ENCODE data around the gene MYOM1. TPM values are rescaled to one million over a fixed set of nuclear protein-coding genes. Genes with fewer than 3 reads are reported as not detected.

The MYOM1 gene
- polyA plus RNA-seq, 1 donor from 2014 or later: 2.4 TPM

DNA sequence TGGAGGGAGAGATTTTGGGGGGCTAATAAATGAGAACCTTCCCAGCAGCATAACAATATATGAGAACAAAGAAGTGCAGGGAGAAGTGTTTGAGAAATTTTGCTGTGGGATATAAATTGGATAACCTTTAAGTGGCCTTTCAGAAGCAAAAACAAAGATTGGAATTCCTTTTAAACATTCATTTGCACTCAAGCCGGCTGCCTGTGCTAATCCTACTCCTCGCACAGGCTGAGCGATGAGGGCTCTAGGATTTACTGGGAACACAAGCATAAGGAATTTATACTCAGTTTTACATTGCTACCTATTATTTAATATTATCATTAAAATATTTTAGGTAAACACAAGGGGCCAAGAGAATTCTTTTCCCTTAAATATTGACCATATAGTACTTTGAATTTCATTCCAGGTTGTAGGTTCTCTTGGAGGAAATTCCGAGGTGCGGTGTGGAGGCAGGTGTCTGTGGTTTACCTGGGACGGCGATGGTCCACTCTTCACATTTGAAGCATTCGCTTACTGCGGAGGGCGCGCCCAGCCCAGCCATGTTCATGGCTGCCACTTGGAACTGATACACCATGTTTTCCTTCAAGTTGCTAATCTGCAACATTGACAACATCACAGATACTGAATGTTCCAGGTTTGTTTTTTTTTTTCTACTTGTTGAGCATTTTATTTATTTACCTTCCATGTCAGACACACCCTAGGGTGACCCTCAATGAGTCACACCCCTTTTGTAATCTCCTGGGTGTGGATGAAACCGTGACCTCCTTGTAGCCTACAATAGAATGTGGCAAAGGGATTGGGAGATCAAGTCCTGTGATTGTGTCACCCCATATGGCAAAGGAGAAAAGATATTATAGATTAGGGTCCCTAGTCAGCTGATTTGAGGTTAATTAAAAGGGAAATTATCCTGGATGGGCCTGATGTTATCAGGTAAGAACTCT lies 100.1 kb downstream of the MYOM1 start:
- H3K9me3 Mint-ChIP-seq: peaks cover 0 to 2% (median 0%) of the 10 kb centered on the region in 3 donors
- H3K36me3 Mint-ChIP-seq: peaks cover 10% of the 10 kb centered on the region
- no peak overlapping the region for H3K4me3 Mint-ChIP-seq
- peaks cover 1% of the 10 kb centered on the region for H3K27me3 Mint-ChIP-seq
- H3K4me1 Mint-ChIP-seq: no peaks in the 10 kb centered on the region
- no peak overlapping the region for H3K27ac Mint-ChIP-seq

DNA sequence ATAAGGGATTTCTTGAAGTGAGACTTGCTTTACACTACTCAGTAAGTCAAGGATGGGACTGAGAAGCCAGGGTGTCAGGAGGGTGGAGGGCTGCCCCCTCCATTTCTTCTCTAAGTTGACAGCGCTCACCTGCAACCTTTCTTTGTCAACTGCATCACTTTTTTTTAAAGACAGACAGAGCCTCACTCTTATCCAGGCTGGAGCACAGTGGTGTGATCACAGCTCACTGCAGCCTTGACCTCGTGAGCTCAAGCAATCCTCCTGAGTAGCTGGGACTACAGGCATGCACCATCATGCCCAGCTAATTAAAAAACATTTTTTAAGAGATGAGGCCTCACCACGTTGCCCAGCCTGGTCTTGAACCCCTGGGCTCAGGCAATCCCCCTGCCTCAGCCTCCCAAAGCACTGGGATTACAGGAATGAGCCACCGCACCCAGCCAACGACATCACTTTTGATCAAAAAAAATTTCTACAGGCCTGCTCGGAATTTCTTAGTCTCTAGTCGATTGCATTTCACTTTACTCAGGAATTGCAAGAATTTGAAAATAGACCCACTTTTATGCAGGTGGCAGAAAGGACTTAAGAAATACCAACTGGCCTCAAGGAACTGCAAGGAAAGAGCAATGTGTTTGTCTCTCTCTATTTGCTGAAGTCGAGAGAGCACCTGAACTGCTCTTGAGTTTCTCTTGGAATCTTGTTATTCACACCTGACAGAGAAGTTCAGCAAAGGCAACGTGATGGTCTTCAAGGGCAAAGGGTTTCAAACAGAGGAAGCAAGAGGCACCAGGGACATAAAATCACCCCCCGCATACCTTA lies 101.4 kb downstream of the MYOM1 start:
- no peaks in the 10 kb centered on the region for H3K4me1 Mint-ChIP-seq
- H3K27me3 Mint-ChIP-seq: peaks cover 1% of the 10 kb centered on the region
- H3K36me3 Mint-ChIP-seq: peaks cover 10% of the 10 kb centered on the region
- H3K4me3 Mint-ChIP-seq: no peak overlapping the region
- H3K27ac Mint-ChIP-seq: no peak overlapping the region
- H3K9me3 Mint-ChIP-seq: no peaks in the 10 kb centered on the region

DNA sequence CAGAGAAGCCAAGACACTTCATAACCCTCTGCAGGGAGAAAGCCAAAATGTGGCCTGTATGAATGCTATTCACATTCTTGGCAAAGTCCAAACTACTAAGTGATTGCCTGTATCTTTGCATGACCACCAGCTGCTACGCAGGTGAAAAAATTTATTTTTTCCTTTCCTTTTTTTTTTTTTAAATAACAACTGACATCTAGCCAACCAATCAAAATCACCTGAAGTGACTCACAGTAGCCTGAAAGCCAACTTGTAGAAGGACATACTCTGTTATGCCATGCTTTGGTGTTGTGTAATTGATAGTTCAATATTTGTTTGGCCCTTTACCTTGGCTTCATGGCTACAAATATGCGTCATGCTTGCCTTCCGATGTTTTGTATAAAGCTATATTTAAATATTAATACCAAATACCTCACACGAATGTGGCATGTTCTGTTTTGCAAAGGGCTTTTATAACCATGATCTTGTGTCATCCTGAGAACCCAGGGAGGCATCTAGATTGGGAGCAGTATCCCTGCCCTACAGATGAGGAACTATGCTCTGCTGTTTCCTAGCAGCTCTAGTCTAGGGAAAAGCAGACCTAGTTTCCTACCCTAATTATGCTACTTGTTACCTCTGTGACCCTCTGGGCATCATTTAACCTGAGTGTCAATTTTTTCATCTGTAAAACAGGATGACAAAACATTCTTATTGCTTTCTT lies 102.1 kb downstream of the MYOM1 start:
- Mint-ChIP-seq H3K4me1 (no peaks in the 10 kb centered on the region), H3K27ac (no peak overlapping the region), H3K4me3 (no peak overlapping the region), H3K36me3 (peaks cover 10% of the 10 kb centered on the region), H3K27me3 (peaks cover 1% of the 10 kb centered on the region), H3K9me3 (no peaks in the 10 kb centered on the region)

DNA sequence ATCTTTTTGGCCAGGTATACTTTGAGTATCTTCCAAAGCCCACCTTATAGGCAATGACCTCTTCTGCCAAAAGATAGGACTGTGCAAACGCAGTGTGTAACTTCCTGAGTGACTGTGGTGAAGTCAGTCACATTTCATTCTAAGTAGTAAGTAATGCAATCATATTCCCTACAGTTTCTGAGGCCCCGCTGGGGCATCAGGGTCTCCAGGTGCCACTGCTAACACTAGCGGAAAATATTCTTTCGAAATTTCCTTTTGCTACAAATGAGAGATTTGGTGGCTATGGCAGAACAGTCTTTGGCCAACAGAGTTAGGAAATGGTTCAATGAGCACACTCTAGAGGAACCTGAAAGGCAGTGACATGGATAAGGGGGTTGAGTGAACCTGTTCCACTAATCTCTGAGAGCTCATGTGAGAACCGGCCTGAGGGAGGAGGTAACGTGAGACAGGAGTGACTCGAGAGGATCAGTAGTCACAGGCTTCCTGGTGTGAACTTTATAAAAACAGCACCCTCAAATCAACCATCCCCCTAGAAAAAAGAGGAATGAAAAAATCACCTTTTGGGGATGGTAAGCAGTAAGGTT lies 104.2 kb downstream of the MYOM1 start:
- H3K27ac Mint-ChIP-seq: no peak overlapping the region
- H3K4me1 Mint-ChIP-seq: no peaks in the 10 kb centered on the region
- H3K9me3 Mint-ChIP-seq: no peaks in the 10 kb centered on the region
- no peak overlapping the region for H3K4me3 Mint-ChIP-seq
- H3K36me3 Mint-ChIP-seq: peaks cover 10% of the 10 kb centered on the region
- no peaks in the 10 kb centered on the region for H3K27me3 Mint-ChIP-seq

DNA sequence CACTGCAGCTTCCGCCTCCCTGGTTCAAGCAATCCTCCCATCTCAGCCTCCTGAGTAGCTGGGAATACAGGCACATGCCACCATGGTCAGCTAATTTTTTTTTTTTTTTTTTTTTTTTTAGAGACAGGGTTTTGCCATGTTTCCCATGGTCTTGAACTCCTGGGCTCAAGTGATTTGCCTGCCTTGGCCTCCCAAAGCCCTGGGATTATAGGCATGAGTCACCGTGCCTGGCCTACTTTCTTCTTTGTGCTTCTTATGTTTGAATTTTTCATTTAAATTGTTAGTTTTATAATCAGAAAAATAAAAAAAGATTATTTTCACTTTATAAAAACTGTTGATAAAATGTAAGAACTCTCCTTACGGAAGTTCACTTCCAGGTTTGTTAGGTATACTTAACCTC lies 105.3 kb downstream of the MYOM1 start:
- Mint-ChIP-seq H3K27me3 (no peaks in the 10 kb centered on the region), H3K36me3 (peaks cover 13% of the 10 kb centered on the region), H3K4me1 (no peaks in the 10 kb centered on the region), H3K27ac (no peak overlapping the region), H3K4me3 (no peak overlapping the region), H3K9me3 (no peaks in the 10 kb centered on the region)

DNA sequence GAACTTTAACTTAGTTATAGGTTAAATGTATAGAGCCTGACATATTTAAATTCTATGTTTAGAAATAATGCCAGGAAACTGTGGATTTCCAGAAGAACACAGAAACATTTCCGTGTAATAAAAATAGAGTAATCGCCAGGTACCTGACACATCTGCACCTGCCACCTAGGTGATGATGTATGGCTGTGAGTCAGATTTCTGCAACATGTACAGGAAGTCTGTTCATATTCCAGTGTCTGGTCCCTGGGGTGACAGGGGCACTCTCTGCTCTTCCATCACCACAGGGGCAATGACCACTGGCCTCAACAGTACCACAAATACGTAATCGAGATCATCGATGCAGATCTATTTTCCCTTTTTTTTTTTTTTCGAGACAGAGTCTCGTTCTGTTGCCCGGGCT lies 105.7 kb downstream of the MYOM1 start:
- Mint-ChIP-seq H3K27ac (no peak overlapping the region), H3K4me3 (no peak overlapping the region), H3K9me3 (no peaks in the 10 kb centered on the region), H3K4me1 (no peaks in the 10 kb centered on the region), H3K27me3 (no peaks in the 10 kb centered on the region), H3K36me3 (peaks cover 9% of the 10 kb centered on the region)

DNA sequence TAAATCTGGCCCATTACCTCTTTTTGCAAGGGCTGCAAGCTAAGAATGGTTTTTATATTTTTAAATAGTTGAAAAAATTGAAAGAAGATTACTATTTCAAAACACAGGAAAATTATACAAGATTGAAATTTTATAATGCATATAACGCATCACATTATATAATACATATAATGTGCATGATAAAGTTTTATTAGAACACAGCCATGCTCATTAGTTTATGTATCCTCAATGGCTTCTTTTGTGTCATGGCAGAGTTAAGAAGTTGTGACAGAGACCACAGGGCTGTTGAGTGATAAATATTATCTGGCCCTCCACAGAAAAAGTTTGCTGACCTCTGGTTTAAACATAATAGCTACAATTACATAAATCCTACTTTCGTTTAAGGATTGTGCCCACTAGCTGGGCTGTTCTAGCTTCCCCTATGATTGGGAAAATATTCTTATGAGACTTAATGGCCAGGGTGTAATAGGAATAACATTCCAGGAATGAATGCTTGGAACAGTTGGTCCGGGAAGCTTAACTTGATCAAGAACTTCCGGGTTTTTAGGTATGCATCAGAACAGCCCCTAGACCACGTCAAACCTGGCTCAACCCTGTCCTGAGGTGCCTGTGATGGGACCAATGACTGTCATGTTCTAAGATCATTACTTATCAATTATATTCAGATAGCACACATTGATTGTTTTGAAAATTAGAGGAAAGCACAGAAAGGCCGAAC lies 108.1 kb downstream of the MYOM1 start:
- H3K27ac Mint-ChIP-seq: no peak overlapping the region
- no peak overlapping the region for H3K4me3 Mint-ChIP-seq
- no peaks in the 10 kb centered on the region for H3K27me3 Mint-ChIP-seq
- H3K4me1 Mint-ChIP-seq: no peaks in the 10 kb centered on the region
- H3K36me3 Mint-ChIP-seq: peaks cover 8% of the 10 kb centered on the region
- H3K9me3 Mint-ChIP-seq: no peaks in the 10 kb centered on the region

DNA sequence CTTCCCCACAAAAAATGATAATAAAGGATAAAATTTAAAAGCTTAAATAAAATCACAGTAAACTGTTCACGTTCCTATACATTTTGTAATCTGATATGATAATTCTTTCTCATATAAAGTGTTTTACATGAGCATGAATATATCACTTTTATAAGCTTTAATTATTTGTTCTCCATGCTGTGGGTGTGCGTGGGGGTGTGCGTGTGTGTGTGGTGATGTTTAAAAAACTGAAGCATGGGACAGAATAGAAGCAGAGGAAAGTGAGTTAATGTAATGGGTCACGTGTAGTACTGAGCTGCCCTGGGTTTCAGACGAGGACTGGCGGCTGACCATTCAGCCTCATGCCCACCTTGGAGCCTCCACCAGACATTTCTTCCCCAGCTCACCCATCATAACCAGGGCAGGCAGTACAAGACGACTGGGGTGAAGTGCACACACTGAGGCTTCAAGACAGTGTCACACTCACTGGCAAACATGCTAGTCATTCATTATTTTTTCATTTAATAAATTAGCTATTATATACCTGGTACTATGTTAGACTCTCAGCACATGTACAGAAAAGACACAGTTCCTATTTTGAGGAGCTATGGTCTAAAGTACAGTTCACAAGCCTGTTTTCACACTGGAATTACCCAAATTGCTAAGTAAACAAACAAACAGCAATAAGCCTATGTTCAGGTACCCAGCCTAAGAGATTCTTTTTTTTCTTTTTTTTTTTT lies 109.6 kb downstream of the MYOM1 start:
- Mint-ChIP-seq H3K4me3 (no peak overlapping the region), H3K9me3 (no peaks in the 10 kb centered on the region), H3K4me1 (no peaks in the 10 kb centered on the region), H3K27me3 (no peaks in the 10 kb centered on the region), H3K36me3 (peaks cover 8% of the 10 kb centered on the region), H3K27ac (no peak overlapping the region)

DNA sequence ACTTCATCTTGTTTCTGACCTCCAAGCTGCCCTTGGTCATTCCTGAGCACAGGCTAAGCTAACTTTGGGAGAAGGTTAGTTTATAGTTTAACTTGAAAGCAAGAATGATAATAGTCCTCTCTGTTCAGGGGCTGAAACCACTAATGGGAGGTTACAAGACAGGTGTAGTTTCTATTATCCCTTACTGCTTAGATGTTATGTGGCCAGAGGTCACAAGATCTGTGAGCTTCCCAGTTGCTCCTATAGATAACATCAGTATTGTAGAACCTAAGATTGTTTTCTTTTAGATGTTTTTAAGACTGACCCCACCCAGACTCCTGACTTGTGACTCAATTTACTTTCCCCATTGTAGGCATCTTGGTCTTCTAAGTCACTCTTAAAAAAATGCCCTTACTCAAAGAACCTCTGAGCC lies 112.0 kb downstream of the MYOM1 start:
- no peaks in the 10 kb centered on the region for H3K9me3 Mint-ChIP-seq
- H3K4me1 Mint-ChIP-seq: no peaks in the 10 kb centered on the region
- no peak overlapping the region for H3K27ac Mint-ChIP-seq
- H3K4me3 Mint-ChIP-seq: no peak overlapping the region
- H3K27me3 Mint-ChIP-seq: no peaks in the 10 kb centered on the region
- peaks cover 3% of the 10 kb centered on the region for H3K36me3 Mint-ChIP-seq

DNA sequence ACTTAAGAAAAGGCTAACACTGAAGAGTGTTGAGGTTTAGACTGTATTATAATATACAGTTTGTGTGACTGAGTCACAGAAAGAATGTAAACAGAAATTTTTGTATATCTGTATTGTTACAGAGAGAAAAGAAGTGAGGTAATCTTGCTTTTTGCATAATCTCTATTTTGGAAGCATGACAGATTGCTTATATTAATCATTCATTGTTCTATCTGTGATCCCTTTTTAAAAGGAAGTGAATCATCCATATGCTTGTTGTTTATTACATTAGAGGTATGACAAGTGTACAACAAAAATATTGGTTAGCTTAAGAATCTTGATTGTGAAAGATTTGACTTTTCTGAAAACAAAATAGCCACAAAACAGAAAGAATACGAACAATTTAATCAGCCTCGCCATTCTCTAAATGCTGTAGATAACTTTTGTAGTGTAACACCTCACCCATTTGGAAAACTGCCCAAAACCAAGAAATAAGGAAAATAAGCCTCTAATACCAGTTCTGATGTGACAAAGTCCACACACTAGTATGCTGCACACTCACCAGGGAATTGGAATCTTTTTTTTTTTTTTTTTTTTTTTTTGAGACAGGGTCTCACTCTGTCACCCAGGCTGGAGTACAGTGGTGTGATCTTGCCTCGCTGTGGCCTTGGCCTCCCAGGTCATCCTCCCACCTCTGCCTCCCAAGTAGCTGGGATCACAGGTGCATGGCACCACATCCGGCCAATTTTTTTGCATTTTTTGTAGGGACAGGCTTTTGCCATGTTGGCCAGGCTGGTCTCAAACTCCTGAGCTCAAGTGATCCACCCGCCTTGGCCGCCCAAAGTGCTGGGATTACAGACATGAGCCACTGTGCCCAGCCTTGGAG lies 115.3 kb downstream of the MYOM1 start:
- no peak overlapping the region for H3K4me3 Mint-ChIP-seq
- no peaks in the 10 kb centered on the region for H3K9me3 Mint-ChIP-seq
- H3K36me3 Mint-ChIP-seq: no peaks in the 10 kb centered on the region
- no peaks in the 10 kb centered on the region for H3K27me3 Mint-ChIP-seq
- no peaks in the 10 kb centered on the region for H3K4me1 Mint-ChIP-seq
- H3K27ac Mint-ChIP-seq: no peak overlapping the region

DNA sequence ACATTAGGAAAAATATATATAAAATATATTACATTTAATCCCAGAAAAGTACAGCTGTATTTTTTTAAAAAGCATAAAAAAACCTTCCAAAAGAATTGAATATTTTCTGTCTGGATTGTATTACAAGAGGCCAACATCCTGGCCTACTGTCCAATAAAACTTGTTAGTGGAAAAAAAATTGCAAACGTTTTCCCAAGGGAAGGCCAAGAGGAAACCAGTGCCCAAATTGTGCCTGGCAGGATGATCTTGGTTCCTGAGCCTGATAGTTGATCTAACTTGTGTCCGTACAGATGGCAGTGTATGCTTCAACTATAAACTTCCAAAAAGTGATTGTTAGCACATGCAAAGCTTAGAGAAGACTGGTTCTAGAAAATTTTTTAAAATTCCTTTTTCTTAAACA lies 116.2 kb downstream of the MYOM1 start:
- H3K36me3 Mint-ChIP-seq: no peaks in the 10 kb centered on the region
- H3K4me1 Mint-ChIP-seq: no peaks in the 10 kb centered on the region
- H3K27ac Mint-ChIP-seq: no peak overlapping the region
- H3K27me3 Mint-ChIP-seq: no peaks in the 10 kb centered on the region
- H3K9me3 Mint-ChIP-seq: no peaks in the 10 kb centered on the region
- no peak overlapping the region for H3K4me3 Mint-ChIP-seq

DNA sequence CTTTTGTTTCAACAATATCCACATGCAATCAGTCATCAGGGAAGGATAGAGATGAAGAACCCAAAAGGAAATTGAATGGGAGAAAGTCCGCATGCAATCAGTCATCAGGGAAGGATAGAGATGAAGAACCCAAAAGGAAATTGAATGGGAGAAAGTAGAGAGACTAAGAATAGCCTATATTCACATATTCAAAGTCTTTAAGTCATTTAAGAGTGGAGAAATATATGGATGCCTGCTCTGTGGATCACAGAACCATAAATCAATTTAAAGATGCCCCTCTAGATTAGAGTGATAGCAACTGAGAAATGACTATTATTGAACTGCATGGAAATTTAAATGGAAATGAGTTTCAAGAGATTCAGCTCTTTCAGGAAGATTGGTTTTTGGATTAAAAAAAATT lies 116.8 kb downstream of the MYOM1 start:
- Mint-ChIP-seq H3K27me3 (no peaks in the 10 kb centered on the region), H3K4me3 (no peak overlapping the region), H3K36me3 (no peaks in the 10 kb centered on the region), H3K9me3 (no peaks in the 10 kb centered on the region), H3K4me1 (no peaks in the 10 kb centered on the region), H3K27ac (no peak overlapping the region)

DNA sequence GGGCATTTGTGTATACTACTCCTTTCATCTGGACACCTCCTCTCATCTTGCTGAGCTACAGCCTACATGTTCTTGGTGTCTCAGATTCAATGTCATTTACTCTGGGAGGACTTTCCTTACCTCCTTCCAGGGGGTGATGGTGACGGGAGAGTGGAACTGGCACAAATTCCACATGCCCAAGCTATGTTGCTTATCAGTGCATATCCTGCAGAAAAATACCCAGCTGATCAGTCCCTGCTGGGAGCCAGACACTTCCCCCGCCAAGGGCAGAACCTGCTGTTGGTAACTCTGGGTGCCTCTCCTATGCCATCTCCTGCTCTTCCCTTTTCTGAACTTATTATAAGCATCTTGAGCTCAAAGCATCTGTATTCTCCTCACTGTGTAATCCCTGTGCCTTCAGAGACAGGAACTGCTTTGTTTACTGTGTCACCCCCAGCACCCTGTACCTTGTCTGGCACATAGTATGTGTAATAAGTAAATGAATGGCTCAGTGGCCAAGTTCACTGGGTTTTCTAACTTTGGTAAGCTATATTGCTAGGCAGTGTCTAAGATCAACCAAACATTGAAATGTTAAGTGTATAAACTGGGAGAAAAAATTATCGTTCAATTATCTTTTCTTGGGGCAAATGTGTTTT lies 119.2 kb downstream of the MYOM1 start:
- Mint-ChIP-seq H3K4me1 (no peaks in the 10 kb centered on the region), H3K9me3 (no peaks in the 10 kb centered on the region), H3K27ac (no peak overlapping the region), H3K36me3 (no peaks in the 10 kb centered on the region), H3K4me3 (no peak overlapping the region), H3K27me3 (no peaks in the 10 kb centered on the region)

All from IgD-negative memory B cell (primary cell).